A549 (cell line): ENCODE results near the gene GSX1. TPM values are rescaled to one million over a fixed set of nuclear protein-coding genes. Genes with fewer than 3 reads are reported as not detected.

ENCODE experiments used
- ATAC-seq, 2 experiments: fragments of 200-7000 bp in 1 of 2; fragments of >200 bp in 1 of 2; cut with Nextera tagmentation in 1 of 2; cut with Tn5 transposase in 1 of 2; 3 replicates each; pipeline versions ENCODE4 v1.8.0 to v1.9.1; 2018 to 2020; ENCODE audit warnings: mild to moderate bottlenecking in 1 of 2, moderate library complexity in 1 of 2
- CTCF ChIA-PET: fragments of 300-600 bp; sonication (Branson Sonifier 250); formaldehyde crosslinking; extraction: SDS; loops from one replicate; lab custom pipeline; 2021; ENCODE audit warnings: antibody characterized with exemption, inconsistent platforms; lab: Yijun Ruan, JAX
- POLR2A ChIA-PET: fragments of 350-600 bp; formaldehyde crosslinking; extraction: SDS; loops from one replicate; lab custom pipeline; 2021; ENCODE audit warnings: antibody characterized with exemption, inconsistent platforms; lab: Yijun Ruan, JAX
- DNase-seq, 2 experiments: peaks; one replicate each; pipeline versions ENCODE4 v3.0.0 to v3.0.0-alpha.2; 2011 to 2016; ENCODE audit warnings: low read depth in 1 of 2, low spot score in 1 of 2
- FAIRE-seq: peaks from 2 replicates; lab custom pipeline; 2011; peaks lifted over from hg19 to GRCh38; lab: Jason Lieb, UNC
- H3K27ac ChIP-seq, 2 experiments: fragments of >200 bp; sonication (Bioruptor Twin); formaldehyde crosslinking; 3 replicates each; pipeline ENCODE4 v1.5.1; 2016 to 2017
- H3K4me1 ChIP-seq: fragments of >200 bp; sonication (Bioruptor Twin); formaldehyde crosslinking; 3 replicates; pipeline ENCODE4 v1.6.1; 2016
- H3K4me2 ChIP-seq: fragments of >200 bp; sonication (Bioruptor Twin); formaldehyde crosslinking; 3 replicates; pipeline ENCODE4 v1.6.1; 2016
- H3K4me3 ChIP-seq: fragments of >200 bp; sonication (Bioruptor Twin); formaldehyde crosslinking; 3 replicates; pipeline ENCODE4 v1.5.1; 2016
- H3K9me3 ChIP-seq: fragments of >200 bp; sonication (Bioruptor Twin); formaldehyde crosslinking; 3 replicates; pipeline ENCODE4 v1.6.1; 2016
- CEBPB ChIP-seq, 2 experiments: fragments of >200 bp in 1 of 2; sonication (Bioruptor Twin) in 1 of 2; formaldehyde crosslinking in 1 of 2; IDR thresholded peaks; 2 replicates each; pipeline ENCODE4 v1.6.1; 2012 to 2016
- CHD2 ChIP-seq: fragments of 150-350 bp; IDR thresholded peaks from 2 replicates; pipeline ENCODE4 v1.6.1; 2014; ENCODE audit warnings: low read length; ENCODE audit not compliant: partially characterized antibody
- EP300 ChIP-seq, 2 experiments: fragments of >200 bp; sonication (Bioruptor Twin); formaldehyde crosslinking; IDR thresholded peaks; 2 replicates in 1 of 2; 3 replicates in 1 of 2; pipeline ENCODE4 v1.6.1; 2016 to 2017
- ESRRA ChIP-seq: fragments of 150-350 bp; IDR thresholded peaks from 2 replicates; pipeline ENCODE4 v1.6.1; 2014; ENCODE audit warnings: mild to moderate bottlenecking, low read length, borderline replicate concordance
- FOXS1 ChIP-seq: fragments of 250-450 bp; sonication (Bioruptor Pico); IDR thresholded peaks from 2 replicates; pipeline ENCODE4 v1.5.0; 2020; ENCODE audit warnings: mild to moderate bottlenecking, moderate library complexity
- GATA3 ChIP-seq: IDR thresholded peaks from 2 replicates; pipeline ENCODE4 v1.6.1; 2012; ENCODE audit warnings: borderline replicate concordance
- KDM1A ChIP-seq: fragments of 200-600 bp; sonication (generic); IDR thresholded peaks from 2 replicates; pipeline ENCODE4 v1.6.1; 2016; ENCODE audit warnings: low read depth, mild to moderate bottlenecking
- KDM5A ChIP-seq: fragments of 200-600 bp; sonication (generic); IDR thresholded peaks from 2 replicates; pipeline ENCODE4 v1.6.1; 2016; ENCODE audit warnings: antibody characterized with exemption, mild to moderate bottlenecking
- MAFK ChIP-seq: fragments of 450-650 bp; IDR thresholded peaks from 2 replicates; pipeline ENCODE4 v1.6.1; 2014; ENCODE audit not compliant: partially characterized antibody
- NFE2L2 ChIP-seq: fragments of 150-350 bp; conservative IDR thresholded peaks from 2 replicates; pipeline ENCODE4 v1.6.1; 2014; ENCODE audit warnings: low read length
- NR3C1 ChIP-seq: fragments of >200 bp; sonication (Bioruptor Twin); formaldehyde crosslinking; IDR thresholded peaks from 3 replicates; pipeline ENCODE4 v1.6.1; 2017
- PHF8 ChIP-seq: fragments of 200-600 bp; sonication (generic); IDR thresholded peaks from 2 replicates; pipeline ENCODE4 v1.6.1; 2016; ENCODE audit warnings: low read depth, mild to moderate bottlenecking, antibody characterized with exemption, moderate library complexity, borderline replicate concordance
- RFX5 ChIP-seq: fragments of 450-650 bp; IDR thresholded peaks from 2 replicates; pipeline ENCODE4 v1.7.1; 2014; ENCODE audit warnings: antibody characterized with exemption, mild to moderate bottlenecking, moderate library complexity
- RNF2 ChIP-seq: fragments of 200-600 bp; sonication (generic); IDR thresholded peaks from 2 replicates; pipeline ENCODE4 v1.6.1; 2016; ENCODE audit warnings: low read depth, mild to moderate bottlenecking, antibody characterized with exemption, moderate library complexity, borderline replicate concordance
- ZNF302 ChIP-seq: fragments of 250-450 bp; sonication (Bioruptor Pico); IDR thresholded peaks from 2 replicates; pipeline ENCODE4 v1.9.0; 2021; ENCODE audit warnings: inconsistent platforms, mild to moderate bottlenecking, moderate library complexity
- WGBS: methylation state at CpG from one replicate; pipeline ENCODE4 v1.1.6; 2017; ENCODE audit errors: missing lambda C conversion rate; 5-methylcytosine and 5-hydroxymethylcytosine counted together
- polyA minus RNA-seq: library from RNA; depleted of rRNA, polyadenylated mRNA; stranded (reverse); fragments of >200 nt; gene quantifications from 2 replicates; pipeline ENCODE4 v1.2.3, GENCODE V29; 2011; rRNA and poly(A)+ RNA removed
- polyA plus RNA-seq, 4 experiments: library from polyadenylated mRNA; depleted of rRNA in 3 of 4; stranded (reverse); fragments of >200 nt; fragmentation: RNase III in 1 of 4; extraction: RNeasy Plus Mini Kit Qiagen cat#74134 plus additional on column Dnase treatment in 1 of 4; gene quantifications; 2 replicates in 3 of 4; 3 replicates in 1 of 4; pipeline ENCODE4 v1.2.3, GENCODE V29; 2011 to 2017
- TF ChIP-seq, protein P1 (sequence below): fragments of 200-600 bp; sonication (generic); IDR thresholded peaks from 2 replicates; pipeline ENCODE4 v1.6.1; 2016; ENCODE audit warnings: antibody characterized with exemption, mild to moderate bottlenecking, moderate library complexity
- TF ChIP-seq, protein P2 (sequence below): fragments of >200 bp; sonication (Bioruptor Twin); formaldehyde crosslinking; IDR thresholded peaks from 3 replicates; pipeline ENCODE4 v1.5.1; 2016
- TF ChIP-seq, protein P3 (sequence below): fragments of >200 bp; sonication (Bioruptor Twin); formaldehyde crosslinking; IDR thresholded peaks from 3 replicates; pipeline ENCODE4 v1.6.1; 2016

GSX1 gene
- polyA plus RNA-seq (2011; rRNA removed) (not detected in 2 replicates), polyA plus RNA-seq (2017; fragmentation: RNase III; extraction: RNeasy Plus Mini Kit Qiagen cat#74134 plus additional on column Dnase treatment) (not detected in 3 replicates), polyA minus RNA-seq (not detected in 2 replicates)
- polyA plus RNA-seq (2012; cell fraction: cytosol; rRNA removed) = not detected in 2 replicates
- polyA plus RNA-seq (2012; cell fraction: nucleus; rRNA removed) = not detected in 2 replicates

DNA sequence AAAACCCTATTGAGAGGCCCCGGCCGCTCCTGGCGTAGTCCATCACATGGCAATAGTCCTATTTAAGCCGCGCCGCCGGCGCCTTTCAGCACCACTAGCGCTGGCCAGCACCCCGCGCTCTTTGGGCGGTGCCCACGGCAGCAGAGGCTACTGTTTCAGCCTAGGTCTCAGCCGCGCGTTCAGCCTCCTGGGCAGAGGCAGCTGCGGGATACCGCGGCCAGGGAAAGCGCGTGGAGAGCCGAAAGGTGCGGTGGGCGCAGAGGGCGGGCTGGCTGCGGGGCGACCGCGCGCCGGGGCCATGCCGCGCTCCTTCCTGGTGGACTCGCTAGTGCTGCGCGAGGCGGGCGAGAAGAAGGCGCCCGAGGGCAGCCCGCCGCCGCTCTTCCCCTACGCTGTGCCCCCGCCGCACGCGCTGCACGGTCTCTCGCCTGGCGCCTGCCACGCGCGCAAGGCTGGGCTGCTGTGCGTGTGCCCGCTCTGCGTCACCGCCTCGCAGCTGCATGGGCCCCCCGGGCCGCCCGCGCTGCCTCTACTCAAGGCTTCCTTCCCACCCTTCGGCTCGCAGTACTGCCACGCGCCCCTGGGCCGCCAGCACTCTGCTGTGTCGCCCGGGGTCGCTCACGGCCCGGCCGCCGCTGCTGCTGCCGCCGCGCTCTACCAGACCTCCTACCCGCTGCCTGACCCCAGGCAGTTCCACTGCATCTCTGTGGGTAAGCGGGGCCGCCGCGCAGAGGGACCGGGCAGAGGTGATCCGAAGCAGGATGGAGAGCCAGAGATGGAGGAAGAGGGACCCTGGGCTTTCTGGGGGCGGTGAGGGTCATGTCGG is at the start of gene GSX1:
TSS of gene GSX1 (plus strand) at position 91 of the 826 bp plus-strand sequence. CDS start at position 299, 208 bp downstream.
- ATAC-seq = peak; percentile 82 to 89
- ChIA-PET CTCF (interaction anchor here (1.0 kb wide), 1 partner anchor 34 kb away, joined by 3 read pairs; no protein-coding TSS in a partner anchor), POLR2A (no interaction called here)
- Histone ChIP-seq H3K4me2 (peak within 1 kb of the TSS; percentile 52), H3K4me3 (no peak within 1 kb of the TSS), H3K27ac (no peak within 1 kb of the TSS), H3K9me3 (no peaks in the 10 kb centered on the region), H3K4me1 (no peaks in the 10 kb centered on the region)
- DNase-seq = peak; percentile 13 to 45
- WGBS = 41% methylated on average over 34 of the region's 87 CpGs
- TF ChIP-seq ZNF302 (CRISPR knock-in tag) (no peak), RFX5 (no peak)
- TF ChIP-seq, protein P1, sequence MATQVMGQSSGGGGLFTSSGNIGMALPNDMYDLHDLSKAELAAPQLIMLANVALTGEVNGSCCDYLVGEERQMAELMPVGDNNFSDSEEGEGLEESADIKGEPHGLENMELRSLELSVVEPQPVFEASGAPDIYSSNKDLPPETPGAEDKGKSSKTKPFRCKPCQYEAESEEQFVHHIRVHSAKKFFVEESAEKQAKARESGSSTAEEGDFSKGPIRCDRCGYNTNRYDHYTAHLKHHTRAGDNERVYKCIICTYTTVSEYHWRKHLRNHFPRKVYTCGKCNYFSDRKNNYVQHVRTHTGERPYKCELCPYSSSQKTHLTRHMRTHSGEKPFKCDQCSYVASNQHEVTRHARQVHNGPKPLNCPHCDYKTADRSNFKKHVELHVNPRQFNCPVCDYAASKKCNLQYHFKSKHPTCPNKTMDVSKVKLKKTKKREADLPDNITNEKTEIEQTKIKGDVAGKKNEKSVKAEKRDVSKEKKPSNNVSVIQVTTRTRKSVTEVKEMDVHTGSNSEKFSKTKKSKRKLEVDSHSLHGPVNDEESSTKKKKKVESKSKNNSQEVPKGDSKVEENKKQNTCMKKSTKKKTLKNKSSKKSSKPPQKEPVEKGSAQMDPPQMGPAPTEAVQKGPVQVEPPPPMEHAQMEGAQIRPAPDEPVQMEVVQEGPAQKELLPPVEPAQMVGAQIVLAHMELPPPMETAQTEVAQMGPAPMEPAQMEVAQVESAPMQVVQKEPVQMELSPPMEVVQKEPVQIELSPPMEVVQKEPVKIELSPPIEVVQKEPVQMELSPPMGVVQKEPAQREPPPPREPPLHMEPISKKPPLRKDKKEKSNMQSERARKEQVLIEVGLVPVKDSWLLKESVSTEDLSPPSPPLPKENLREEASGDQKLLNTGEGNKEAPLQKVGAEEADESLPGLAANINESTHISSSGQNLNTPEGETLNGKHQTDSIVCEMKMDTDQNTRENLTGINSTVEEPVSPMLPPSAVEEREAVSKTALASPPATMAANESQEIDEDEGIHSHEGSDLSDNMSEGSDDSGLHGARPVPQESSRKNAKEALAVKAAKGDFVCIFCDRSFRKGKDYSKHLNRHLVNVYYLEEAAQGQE = peak; percentile 89
- no peak for FAIRE-seq

DNA sequence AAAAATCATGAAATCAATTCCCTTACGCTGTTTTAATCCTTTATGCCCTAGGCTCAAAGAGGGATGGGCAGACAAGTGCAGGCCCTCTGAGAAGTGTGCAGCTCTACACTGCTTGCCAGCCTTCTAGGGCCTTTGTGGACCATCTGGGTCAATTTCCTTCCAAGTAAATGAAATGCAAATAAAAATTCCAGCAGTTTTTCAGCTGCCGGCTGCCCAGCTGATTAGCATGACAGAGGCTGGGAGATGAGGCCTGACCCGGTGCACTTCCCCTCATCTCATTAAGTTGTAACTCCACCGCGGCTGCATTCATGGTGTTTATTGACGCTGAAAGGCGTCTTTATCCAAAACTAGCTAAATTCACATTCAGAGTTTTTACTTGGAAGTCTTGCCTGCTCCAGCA is 47.5 kb upstream of the GSX1 start:
- TF ChIP-seq, protein P2, sequence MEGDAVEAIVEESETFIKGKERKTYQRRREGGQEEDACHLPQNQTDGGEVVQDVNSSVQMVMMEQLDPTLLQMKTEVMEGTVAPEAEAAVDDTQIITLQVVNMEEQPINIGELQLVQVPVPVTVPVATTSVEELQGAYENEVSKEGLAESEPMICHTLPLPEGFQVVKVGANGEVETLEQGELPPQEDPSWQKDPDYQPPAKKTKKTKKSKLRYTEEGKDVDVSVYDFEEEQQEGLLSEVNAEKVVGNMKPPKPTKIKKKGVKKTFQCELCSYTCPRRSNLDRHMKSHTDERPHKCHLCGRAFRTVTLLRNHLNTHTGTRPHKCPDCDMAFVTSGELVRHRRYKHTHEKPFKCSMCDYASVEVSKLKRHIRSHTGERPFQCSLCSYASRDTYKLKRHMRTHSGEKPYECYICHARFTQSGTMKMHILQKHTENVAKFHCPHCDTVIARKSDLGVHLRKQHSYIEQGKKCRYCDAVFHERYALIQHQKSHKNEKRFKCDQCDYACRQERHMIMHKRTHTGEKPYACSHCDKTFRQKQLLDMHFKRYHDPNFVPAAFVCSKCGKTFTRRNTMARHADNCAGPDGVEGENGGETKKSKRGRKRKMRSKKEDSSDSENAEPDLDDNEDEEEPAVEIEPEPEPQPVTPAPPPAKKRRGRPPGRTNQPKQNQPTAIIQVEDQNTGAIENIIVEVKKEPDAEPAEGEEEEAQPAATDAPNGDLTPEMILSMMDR = no peak
- TF ChIP-seq RNF2 (no peak), GATA3 (no peak), MAFK (no peak), CEBPB (IDR thresholded peaks at IDR 0.05) (no peak), KDM5A (no peak), ESRRA (no peak), NFE2L2 (no peak), PHF8 (no peak), FOXS1 (CRISPR knock-in tag) (no peak), KDM1A (no peak), EP300 (IDR thresholded peaks at IDR 0.05) (no peak), CHD2 (no peak), NR3C1 (no peak)
- TF ChIP-seq, protein P3, sequence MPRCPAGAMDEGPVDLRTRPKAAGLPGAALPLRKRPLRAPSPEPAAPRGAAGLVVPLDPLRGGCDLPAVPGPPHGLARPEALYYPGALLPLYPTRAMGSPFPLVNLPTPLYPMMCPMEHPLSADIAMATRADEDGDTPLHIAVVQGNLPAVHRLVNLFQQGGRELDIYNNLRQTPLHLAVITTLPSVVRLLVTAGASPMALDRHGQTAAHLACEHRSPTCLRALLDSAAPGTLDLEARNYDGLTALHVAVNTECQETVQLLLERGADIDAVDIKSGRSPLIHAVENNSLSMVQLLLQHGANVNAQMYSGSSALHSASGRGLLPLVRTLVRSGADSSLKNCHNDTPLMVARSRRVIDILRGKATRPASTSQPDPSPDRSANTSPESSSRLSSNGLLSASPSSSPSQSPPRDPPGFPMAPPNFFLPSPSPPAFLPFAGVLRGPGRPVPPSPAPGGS = no peak
- H3K4me1 ChIP-seq = no peaks in the 10 kb centered on the region
- CTCF ChIA-PET = no interaction called here
- no peak overlapping the region for H3K27ac ChIP-seq
- H3K4me2 ChIP-seq = no peak overlapping the region
- DNase-seq = no peak
- no peaks in the 10 kb centered on the region for H3K9me3 ChIP-seq
- POLR2A ChIA-PET = no interaction called here
- ATAC-seq = no peak
- no peak overlapping the region for H3K4me3 ChIP-seq
- WGBS = 57% methylated on average over 7 of the region's 7 CpGs
- no peak for FAIRE-seq
